ENCODE measurements around the gene EFNA4.

GRCh38 chr1:155044365-155044764 lies 19.2 kb upstream of the EFNA4 start:
- TF ChIP-seq ZNF121 (CRISPR knock-in tag; IDR thresholded peaks at IDR 0.05): no peak
- TF ChIP-seq NR3C1 (CRISPR knock-in tag; conservative IDR thresholded peaks at IDR 0.05; ENCODE audit: low read depth): no peak
- no peak for TF ChIP-seq CTCF (IDR thresholded peaks at IDR 0.05)
- no peak for TF ChIP-seq ZNF232 (CRISPR knock-in tag; IDR thresholded peaks at IDR 0.05)

Measured in WTC11 (cell line).